HEK293 (cell line): Measurements from ENCODE around the gene RASAL2.

ENCODE experiments used
- CTCF ChIA-PET: fragments of 350-600 bp; formaldehyde crosslinking; extraction: SDS; loops from one replicate; lab custom pipeline; 2021; ENCODE audit warnings: antibody characterized with exemption; lab: Yijun Ruan, JAX
- POLR2A ChIA-PET: fragments of 300-600 bp; formaldehyde crosslinking; extraction: SDS; loops from one replicate; lab custom pipeline; 2020; ENCODE audit warnings: antibody characterized with exemption, inconsistent platforms; lab: Yijun Ruan, JAX
- H3K27ac ChIP-seq: fragments of 200-500 bp; sonication (Bioruptor generic); 2 replicates; pipeline ENCODE4 v1.5.1; 2014; ENCODE audit warnings: low read depth, low read length, control low read depth, inconsistent platforms; ENCODE audit errors: extremely low read depth
- H3K36me3 ChIP-seq, 2 experiments: fragments of 200-500 bp in 1 of 2; sonication (Bioruptor generic) in 1 of 2; 1 replicate in 1 of 2; 2 replicates in 1 of 2; pipeline ENCODE4 v1.5.1; 2014 to 2017; ENCODE audit warnings: inconsistent platforms in 2 of 2, low read length in 2 of 2; ENCODE audit not compliant: control insufficient read depth in 2 of 2, insufficient read depth in 1 of 2
- H3K4me1 ChIP-seq: fragments of 200-500 bp; sonication (Bioruptor generic); 2 replicates; pipeline ENCODE4 v1.5.1; 2014; ENCODE audit warnings: mild to moderate bottlenecking, low read length, inconsistent platforms; ENCODE audit not compliant: control insufficient read depth, insufficient read depth
- H3K4me3 ChIP-seq: 2 replicates; pipeline ENCODE4 v1.5.1; 2011; ENCODE audit warnings: low read depth, mild to moderate bottlenecking, control low read depth, low read length, moderate library complexity
- H3K9me3 ChIP-seq: fragments of 200-500 bp; sonication (Bioruptor generic); 2 replicates; pipeline ENCODE4 v1.5.1; 2014; ENCODE audit warnings: low read depth, low read length, inconsistent platforms; ENCODE audit not compliant: control insufficient read depth, insufficient read depth
- BCL11A ChIP-seq: fragments of 450-650 bp; formaldehyde crosslinking; IDR thresholded peaks from 2 replicates; pipeline ENCODE4 v1.5.1; 2016; ENCODE audit warnings: low read depth, missing biosample characterization, missing genetic modification characterization
- GFI1B ChIP-seq: fragments of 450-650 bp; formaldehyde crosslinking; IDR thresholded peaks from 2 replicates; pipeline ENCODE4 v1.5.1; 2016; ENCODE audit warnings: missing biosample characterization, missing genetic modification characterization
- GLI2 ChIP-seq: fragments of 450-650 bp; formaldehyde crosslinking; IDR thresholded peaks from 2 replicates; pipeline ENCODE4; 2017; ENCODE audit warnings: missing biosample characterization, missing genetic modification characterization, low read depth, borderline replicate concordance
- MZF1 ChIP-seq: fragments of 450-650 bp; formaldehyde crosslinking; IDR thresholded peaks from 2 replicates; pipeline ENCODE4 v1.5.1; 2017; ENCODE audit warnings: missing biosample characterization, missing genetic modification characterization, borderline replicate concordance
- PBX3 ChIP-seq: sonication (generic); formaldehyde crosslinking; IDR thresholded peaks from 2 replicates; pipeline ENCODE4 v1.8.1; 2022; ENCODE audit warnings: mild to moderate bottlenecking, moderate library complexity, missing genetic modification reagents
- PRDM10 ChIP-seq: fragments of 450-650 bp; formaldehyde crosslinking; IDR thresholded peaks from 2 replicates; pipeline ENCODE4 v1.5.1; 2016; ENCODE audit warnings: missing biosample characterization, missing genetic modification characterization
- SCRT2 ChIP-seq: fragments of 450-650 bp; formaldehyde crosslinking; IDR thresholded peaks from 2 replicates; pipeline ENCODE4 v1.5.1; 2016; ENCODE audit warnings: missing biosample characterization, missing genetic modification characterization
- SP3 ChIP-seq: fragments of 450-650 bp; formaldehyde crosslinking; IDR thresholded peaks from 2 replicates; pipeline ENCODE4 v1.5.1; 2016; ENCODE audit warnings: missing biosample characterization, missing genetic modification characterization
- WT1 ChIP-seq: fragments of 450-650 bp; formaldehyde crosslinking; IDR thresholded peaks from 2 replicates; pipeline ENCODE4 v1.5.1; 2016; ENCODE audit warnings: missing biosample characterization, missing genetic modification characterization
- YY2 ChIP-seq: fragments of 450-650 bp; formaldehyde crosslinking; IDR thresholded peaks from 2 replicates; pipeline ENCODE4 v1.5.1; 2016; ENCODE audit warnings: missing biosample characterization, missing genetic modification characterization
- ZFP37 ChIP-seq: fragments of 450-650 bp; formaldehyde crosslinking; IDR thresholded peaks from 2 replicates; pipeline ENCODE4 v1.5.1; 2016; ENCODE audit warnings: missing biosample characterization, missing genetic modification characterization
- ZNF10 ChIP-seq: fragments of 450-650 bp; formaldehyde crosslinking; IDR thresholded peaks from 2 replicates; pipeline ENCODE4 v1.5.1; 2017; ENCODE audit warnings: missing biosample characterization, missing genetic modification characterization
- ZNF155 ChIP-seq: fragments of 450-650 bp; formaldehyde crosslinking; IDR thresholded peaks from 2 replicates; pipeline ENCODE4 v1.5.1; 2016; ENCODE audit warnings: missing biosample characterization, missing genetic modification characterization
- ZNF175 ChIP-seq: fragments of 450-650 bp; formaldehyde crosslinking; IDR thresholded peaks from 2 replicates; pipeline ENCODE4 v1.5.1; 2016; ENCODE audit warnings: missing biosample characterization, missing genetic modification characterization
- ZNF19 ChIP-seq: fragments of 450-650 bp; formaldehyde crosslinking; IDR thresholded peaks from 2 replicates; pipeline ENCODE4; 2016; ENCODE audit warnings: missing biosample characterization, missing genetic modification characterization, low read depth
- ZNF2 ChIP-seq: fragments of 450-650 bp; formaldehyde crosslinking; IDR thresholded peaks from 2 replicates; pipeline ENCODE4 v1.5.1; 2016; ENCODE audit warnings: missing biosample characterization, missing genetic modification characterization
- ZNF221 ChIP-seq: fragments of 450-650 bp; formaldehyde crosslinking; IDR thresholded peaks from 2 replicates; pipeline ENCODE4 v1.5.1; 2017; ENCODE audit warnings: missing biosample characterization, missing genetic modification characterization, borderline replicate concordance
- ZNF280C ChIP-seq: fragments of 450-650 bp; formaldehyde crosslinking; IDR thresholded peaks from 2 replicates; pipeline ENCODE4 v1.5.1; 2016; ENCODE audit warnings: missing biosample characterization, missing genetic modification characterization
- ZNF391 ChIP-seq: fragments of 450-650 bp; formaldehyde crosslinking; IDR thresholded peaks from 2 replicates; pipeline ENCODE4 v1.5.1; 2016; ENCODE audit warnings: low read depth, missing biosample characterization, missing genetic modification characterization, borderline replicate concordance
- ZNF426 ChIP-seq: fragments of 450-650 bp; formaldehyde crosslinking; IDR thresholded peaks from 2 replicates; pipeline ENCODE4 v1.5.1; 2017; ENCODE audit warnings: missing biosample characterization, missing genetic modification characterization, mild to moderate bottlenecking, inconsistent platforms, moderate library complexity
- ZNF571 ChIP-seq: fragments of 450-650 bp; formaldehyde crosslinking; IDR thresholded peaks from 2 replicates; pipeline ENCODE4 v1.5.0; 2017; ENCODE audit warnings: missing biosample characterization, missing genetic modification characterization
- ZNF580 ChIP-seq: fragments of 450-650 bp; formaldehyde crosslinking; IDR thresholded peaks from 2 replicates; pipeline ENCODE4 v1.5.1; 2016; ENCODE audit warnings: missing biosample characterization, missing genetic modification characterization
- ZNF76 ChIP-seq: fragments of 450-650 bp; formaldehyde crosslinking; IDR thresholded peaks from 2 replicates; pipeline ENCODE4; 2016; ENCODE audit warnings: low read depth, missing biosample characterization, missing genetic modification characterization, borderline replicate concordance
- ZNF776 ChIP-seq: fragments of 450-650 bp; formaldehyde crosslinking; IDR thresholded peaks from 2 replicates; pipeline ENCODE4 v1.5.0; 2017; ENCODE audit warnings: missing biosample characterization, missing genetic modification characterization, borderline replicate concordance
- ZNF777 ChIP-seq: fragments of 450-650 bp; formaldehyde crosslinking; IDR thresholded peaks from 2 replicates; pipeline ENCODE4 v1.5.1; 2017; ENCODE audit warnings: missing biosample characterization, missing genetic modification characterization, borderline replicate concordance

The RASAL2 gene

GRCh38 chr1:178218550-178218949 lies 124.6 kb downstream of the RASAL2 start (continued):
- TF ChIP-seq PRDM10 (tag by site-specific recombination) (no peak), GLI2 (no peak)

- CTCF ChIA-PET: interaction anchor here (0.6 to 1.0 kb wide), 3 partner anchors 30 to 680 kb away, joined by 4 to 6 read pairs (median 4); no protein-coding TSS in a partner anchor
- Histone ChIP-seq H3K4me3 (no peak overlapping the region), H3K27ac (no peak overlapping the region), H3K36me3 (no peaks in the 10 kb centered on the region), H3K9me3 (no peaks in the 10 kb centered on the region), H3K4me1 (no peaks in the 10 kb centered on the region)
- no peak for TF ChIP-seq ZNF175 (tag by site-specific recombination)
- TF ChIP-seq ZNF571: no peak
- TF ChIP-seq WT1 (tag by site-specific recombination): no peak
- no peak for TF ChIP-seq ZNF221 (tag by site-specific recombination)
- TF ChIP-seq ZNF280C (tag by site-specific recombination): no peak
- no peak for TF ChIP-seq ZNF580 (tag by site-specific recombination)
- TF ChIP-seq ZNF10 (tag by site-specific recombination): no peak
- TF ChIP-seq ZNF776 (tag by site-specific recombination): no peak
- no peak for TF ChIP-seq BCL11A (tag by site-specific recombination)
- no peak for TF ChIP-seq MZF1 (tag by site-specific recombination)
- no peak for TF ChIP-seq ZNF19 (tag by site-specific recombination)
- TF ChIP-seq ZNF2 (tag by site-specific recombination): no peak
- TF ChIP-seq ZNF391 (tag by site-specific recombination): no peak
- POLR2A ChIA-PET: interaction anchor here (0.7 kb wide), 1 partner anchor 62 kb away, joined by 3 read pairs; no protein-coding TSS in a partner anchor
These were observed 126.2 kb downstream of the RASAL2 start for GRCh38 chr1:178220094-178220493.

- Histone ChIP-seq H3K4me1 (no peaks in the 10 kb centered on the region), H3K27ac (no peak overlapping the region), H3K36me3 (no peaks in the 10 kb centered on the region), H3K9me3 (no peaks in the 10 kb centered on the region), H3K4me3 (no peak overlapping the region)
- TF ChIP-seq ZNF777 (tag by site-specific recombination) (no peak), SP3 (tag by site-specific recombination) (no peak), ZNF76 (no peak), ZNF155 (tag by site-specific recombination) (no peak), YY2 (tag by site-specific recombination) (no peak), SCRT2 (tag by site-specific recombination) (no peak), GFI1B (tag by site-specific recombination) (no peak), ZNF426 (tag by site-specific recombination) (no peak), PBX3 (CRISPR knock-in tag) (no peak), ZFP37 (no peak)
- POLR2A ChIA-PET: no interaction called here
- CTCF ChIA-PET: interaction anchor here (0.6 to 0.7 kb wide), 2 partner anchors 31 to 179 kb away, joined by 3 to 6 read pairs; no protein-coding TSS in a partner anchor
These were observed 129.4 kb downstream of the RASAL2 start for GRCh38 chr1:178223289-178223688.
